ENCODE results near the gene MFAP1.

DNA sequence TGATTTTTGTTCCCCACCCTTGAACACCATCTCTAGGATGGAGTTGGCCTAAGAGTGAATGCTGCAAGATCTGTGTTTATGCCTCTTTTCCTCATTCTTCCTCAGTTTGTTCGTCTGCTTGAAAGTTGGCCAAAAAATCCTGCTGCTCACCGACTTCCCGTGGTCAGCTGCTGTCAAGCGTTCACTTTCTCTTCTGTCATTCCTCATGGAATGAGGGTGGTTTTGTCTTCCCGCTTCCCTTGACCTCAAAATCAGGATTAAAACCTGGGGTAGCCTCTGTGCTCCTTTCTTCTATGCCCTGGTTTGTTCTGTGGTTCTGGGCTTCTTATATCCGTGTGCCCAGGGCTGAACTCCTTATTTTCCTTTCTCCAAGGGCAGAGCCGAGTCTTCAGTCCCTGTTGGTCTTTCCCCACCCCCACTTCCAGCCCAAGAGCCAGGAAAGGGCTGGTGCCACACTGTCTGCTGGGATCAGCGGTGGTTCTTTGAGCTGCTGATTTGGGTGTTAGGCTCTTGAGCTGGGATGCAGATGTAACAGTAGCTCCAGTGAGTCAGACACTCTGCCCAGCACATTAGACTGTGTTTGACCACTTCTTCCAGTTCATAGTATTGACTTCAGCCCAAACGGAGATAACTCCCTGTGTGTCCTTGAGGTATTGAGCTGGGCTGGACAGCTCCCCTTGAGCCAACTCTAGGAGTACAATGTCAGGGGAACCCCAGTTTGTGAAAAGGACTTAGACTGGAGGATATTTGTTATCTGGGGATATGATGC is 30.0 kb downstream of the MFAP1 start:
- TF ChIP-seq, protein P1, sequence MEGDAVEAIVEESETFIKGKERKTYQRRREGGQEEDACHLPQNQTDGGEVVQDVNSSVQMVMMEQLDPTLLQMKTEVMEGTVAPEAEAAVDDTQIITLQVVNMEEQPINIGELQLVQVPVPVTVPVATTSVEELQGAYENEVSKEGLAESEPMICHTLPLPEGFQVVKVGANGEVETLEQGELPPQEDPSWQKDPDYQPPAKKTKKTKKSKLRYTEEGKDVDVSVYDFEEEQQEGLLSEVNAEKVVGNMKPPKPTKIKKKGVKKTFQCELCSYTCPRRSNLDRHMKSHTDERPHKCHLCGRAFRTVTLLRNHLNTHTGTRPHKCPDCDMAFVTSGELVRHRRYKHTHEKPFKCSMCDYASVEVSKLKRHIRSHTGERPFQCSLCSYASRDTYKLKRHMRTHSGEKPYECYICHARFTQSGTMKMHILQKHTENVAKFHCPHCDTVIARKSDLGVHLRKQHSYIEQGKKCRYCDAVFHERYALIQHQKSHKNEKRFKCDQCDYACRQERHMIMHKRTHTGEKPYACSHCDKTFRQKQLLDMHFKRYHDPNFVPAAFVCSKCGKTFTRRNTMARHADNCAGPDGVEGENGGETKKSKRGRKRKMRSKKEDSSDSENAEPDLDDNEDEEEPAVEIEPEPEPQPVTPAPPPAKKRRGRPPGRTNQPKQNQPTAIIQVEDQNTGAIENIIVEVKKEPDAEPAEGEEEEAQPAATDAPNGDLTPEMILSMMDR (IDR thresholded peaks at IDR 0.05) = no peak
- TF ChIP-seq POLR2A (IDR thresholded peaks at IDR 0.05) = no peak

All from esophagus squamous epithelium (tissue), 4 donors.